CD14-positive monocyte (primary cell): ENCODE data around the gene FLAD1. TPM values are rescaled to one million over a fixed set of nuclear protein-coding genes. Genes with fewer than 3 reads are reported as not detected.

Experiments used
- DNase-seq, 3 donors: peaks; one replicate each; pipeline ENCODE4 v3.0.0-alpha.2; 2011 to 2022
- H2AFZ ChIP-seq: 2 replicates; pipeline ENCODE4 v1.6.0; 2012; ENCODE audit warnings: mild to moderate bottlenecking, low read depth, low read length, inconsistent platforms; ENCODE audit not compliant: insufficient read depth, poor library complexity, severe bottlenecking
- H3K27ac ChIP-seq, 2 donors: 1 replicate in 1 of 2; 2 replicates in 1 of 2; pipeline ENCODE4 v1.5.1; 2012 to 2013; ENCODE audit warnings: low read length in 2 of 2, control low read depth in 1 of 2, inconsistent platforms in 1 of 2, low read depth in 1 of 2, mild to moderate bottlenecking in 1 of 2
- H3K27me3 ChIP-seq, 2 donors: one replicate each; pipeline versions ENCODE4 v1.6.0 to v1.6.1; 2011 to 2013; ENCODE audit warnings: low read length in 2 of 2; ENCODE audit not compliant: control insufficient read depth in 2 of 2, insufficient read depth in 2 of 2
- H3K36me3 ChIP-seq, 2 donors: replicated peaks in 1 of 2; 1 replicate in 1 of 2; 2 replicates in 1 of 2; pipeline versions ENCODE4 v1.5.1 to v1.6.1; 2012 to 2013; ENCODE audit warnings: low read length in 2 of 2, control low read depth in 1 of 2, inconsistent platforms in 1 of 2, mild to moderate bottlenecking in 1 of 2; ENCODE audit not compliant: insufficient read depth in 2 of 2, control insufficient read depth in 1 of 2
- H3K4me1 ChIP-seq, 2 donors: 1 replicate in 1 of 2; 2 replicates in 1 of 2; pipeline versions ENCODE4 v1.5.1 to v1.6.1; 2012 to 2013; ENCODE audit warnings: low read length in 2 of 2, control low read depth in 1 of 2, inconsistent platforms in 1 of 2, mild to moderate bottlenecking in 1 of 2, moderate library complexity in 1 of 2; ENCODE audit not compliant: insufficient read depth in 2 of 2, control insufficient read depth in 1 of 2
- H3K4me2 ChIP-seq: replicated peaks from 2 replicates; pipeline ENCODE3; 2012; ENCODE audit warnings: low read length, moderate library complexity, mild to moderate bottlenecking; ENCODE audit not compliant: poor library complexity, severe bottlenecking; ENCODE audit errors: extremely low read depth
- H3K4me3 ChIP-seq, 3 experiments: fragments of 200-600 bp in 1 of 3; sonication (generic) in 1 of 3; replicated peaks in 1 of 3; 1 replicate in 2 of 3; 2 replicates in 1 of 3; pipeline ENCODE4 v1.5.1; 2011 to 2013; ENCODE audit warnings: low read length in 3 of 3, mild to moderate bottlenecking in 3 of 3, control low read depth in 2 of 3, low read depth in 2 of 3, inconsistent platforms in 1 of 3, moderate library complexity in 1 of 3
- H3K79me2 ChIP-seq: 2 replicates; pipeline ENCODE4 v1.6.0; 2012; ENCODE audit warnings: mild to moderate bottlenecking, control low read depth, inconsistent platforms, low read length, moderate library complexity; ENCODE audit not compliant: insufficient read depth
- H3K9ac ChIP-seq: 2 replicates; pipeline ENCODE4 v1.6.0; 2017; ENCODE audit warnings: low read length, mild to moderate bottlenecking; ENCODE audit not compliant: insufficient read depth, poor library complexity, severe bottlenecking
- H3K9me3 ChIP-seq, 2 donors: replicated peaks in 1 of 2; 1 replicate in 1 of 2; 2 replicates in 1 of 2; pipeline versions ENCODE4 v1.5.1 to v1.6.1; 2012 to 2013; ENCODE audit warnings: low read length in 2 of 2, control low read depth in 1 of 2; ENCODE audit not compliant: control insufficient read depth in 1 of 2, insufficient read depth in 1 of 2
- H4K20me1 ChIP-seq: 2 replicates; pipeline ENCODE4 v1.6.0; 2012; ENCODE audit warnings: mild to moderate bottlenecking, low read length, control low read depth, moderate library complexity; ENCODE audit not compliant: insufficient read depth
- H3K27ac Mint-ChIP-seq, 7 donors: one replicate each; pipeline ENCODE4 v1.8.0; 2020; ENCODE audit warnings: mild to moderate bottlenecking in 7 of 7, mixed read lengths in 7 of 7, moderate library complexity in 6 of 7, inconsistent platforms in 2 of 7
- H3K27me3 Mint-ChIP-seq, 3 donors: one replicate each; pipeline ENCODE4 v1.8.0; 2021 to 2022; ENCODE audit warnings: low read depth in 3 of 3, mild to moderate bottlenecking in 3 of 3, mixed read lengths in 3 of 3, moderate library complexity in 3 of 3, inconsistent platforms in 1 of 3
- H3K36me3 Mint-ChIP-seq, 2 donors: one replicate each; pipeline ENCODE4 v1.8.0; 2020; ENCODE audit warnings: mixed read lengths in 2 of 2, inconsistent platforms in 1 of 2, mild to moderate bottlenecking in 1 of 2
- H3K4me1 Mint-ChIP-seq: one replicate; pipeline ENCODE4 v1.8.0; 2020; ENCODE audit warnings: mild to moderate bottlenecking, mixed read lengths
- H3K4me3 Mint-ChIP-seq, 2 donors: one replicate each; pipeline ENCODE4 v1.8.0; 2020; ENCODE audit warnings: mild to moderate bottlenecking in 2 of 2, mixed read lengths in 2 of 2, moderate library complexity in 1 of 2
- H3K9me3 Mint-ChIP-seq, 7 donors: one replicate each; pipeline ENCODE4 v1.8.0; 2020 to 2022; ENCODE audit warnings: mixed read lengths in 7 of 7, mild to moderate bottlenecking in 6 of 7, moderate library complexity in 6 of 7, inconsistent platforms in 2 of 7
- CTCF ChIP-seq: fragments of 200-600 bp; IDR thresholded peaks from one replicate; pipeline ENCODE4 v1.8.0; 2022; ENCODE audit warnings: antibody characterized with exemption, mild to moderate bottlenecking
- WGBS: methylation state at CpG from one replicate; pipeline ENCODE4 v1.1.5; 2013; ENCODE audit warnings: missing lambda C conversion rate; ENCODE audit not compliant: insufficient coverage; 5-methylcytosine and 5-hydroxymethylcytosine counted together
- intact Hi-C, 2 donors: fragments of 100-400 bp; cut with micrococcal nuclease; formaldehyde crosslinking; loops; one replicate each; pipeline versions ENCODE4 v1.15.0 to v1.15.1; 2023
- polyA plus RNA-seq, 3 donors: library from polyadenylated mRNA; depleted of rRNA in 1 of 3; unstranded in 2 of 3; stranded (reverse) in 1 of 3; fragments of 300-500 nt in 2 of 3; fragments of >200 nt in 1 of 3; fragmentation: Illumina TruSeq in 2 of 3; gene quantifications; 1 replicate in 2 of 3; 2 replicates in 1 of 3; pipeline ENCODE4 v1.2.3, GENCODE V29; 2012 to 2021

Gene FLAD1
- polyA plus RNA-seq, 3 donors: 31.5 to 41.6 (median 35.1) TPM

- Histone ChIP-seq H2AFZ (no peak overlapping the region), H3K27me3 (no peaks in the 10 kb centered on the region), H3K4me2 (no peak overlapping the region), H3K9me3 (no peaks in the 10 kb centered on the region), H3K36me3 (no peaks in the 10 kb centered on the region), H3K27ac (no peak overlapping the region), H3K79me2 (no peaks in the 10 kb centered on the region), H3K9ac (no peak overlapping the region), H3K4me3 (no peak overlapping the region), H4K20me1 (peaks cover 5% of the 10 kb centered on the region), H3K4me1 (peaks cover 21 to 27% of the 10 kb centered on the region in 2 donors)
- peaks cover 3% of the 10 kb centered on the region in 2 donors for H3K36me3 Mint-ChIP-seq
- no peak overlapping the region for H3K27ac Mint-ChIP-seq
- H3K27me3 Mint-ChIP-seq: peaks cover 0 to 7% (median 2%) of the 10 kb centered on the region in 3 donors
- TF ChIP-seq CTCF: no peak
- H3K4me1 Mint-ChIP-seq: peaks cover 36% of the 10 kb centered on the region
- 94% methylated on average over 6 of the region's 6 CpGs for WGBS
- intact Hi-C loops: no loop called here
- peak in 1 of 3 donors; percentile 42 for DNase-seq
- no peak overlapping the region for H3K4me3 Mint-ChIP-seq
- no peaks in the 10 kb centered on the region for H3K9me3 Mint-ChIP-seq
These were observed 43.4 kb downstream of the FLAD1 start for GRCh38 chr1:155026588-155026987.

- 98% methylated on average over 11 of the region's 16 CpGs for WGBS
- peaks cover 2 to 9% (median 3%) of the 10 kb centered on the region in 3 donors for H3K27me3 Mint-ChIP-seq
- no peak overlapping the region for H3K4me3 Mint-ChIP-seq
- DNase-seq: no peak
- Histone ChIP-seq H3K4me1 (peaks cover 13 to 14% of the 10 kb centered on the region in 2 donors), H3K27ac (no peak overlapping the region), H3K4me2 (no peak overlapping the region), H3K36me3 (no peaks in the 10 kb centered on the region), H3K9ac (no peak overlapping the region), H3K9me3 (no peaks in the 10 kb centered on the region), H2AFZ (no peak overlapping the region), H3K4me3 (no peak overlapping the region), H3K79me2 (no peaks in the 10 kb centered on the region), H3K27me3 (no peaks in the 10 kb centered on the region), H4K20me1 (no peaks in the 10 kb centered on the region)
- peaks cover 0 to 3% of the 10 kb centered on the region in 2 donors for H3K36me3 Mint-ChIP-seq
- intact Hi-C loops: no loop called here
- H3K4me1 Mint-ChIP-seq: peaks cover 21% of the 10 kb centered on the region
- H3K9me3 Mint-ChIP-seq: peaks cover 0 to 1% (median 0%) of the 10 kb centered on the region in 7 donors
- peak overlapping the region in 2 of 7 donors; percentile 25 to 50 for H3K27ac Mint-ChIP-seq
- no peak for TF ChIP-seq CTCF
These were observed 46.5 kb downstream of the FLAD1 start for GRCh38 chr1:155029513-155030242.
